MM.1S (cell line): ENCODE data around the gene TANC1.
"Not testable (repeated sequence)": the region's sequence is repeated elsewhere in the genome, so short reads cannot be mapped to it uniquely, and the experiment has no call there.

ENCODE experiments used
- DNase-seq: peaks from one replicate; pipeline ENCODE4 v3.0.0-alpha.2; 2015
- H2AFZ ChIP-seq: fragments of 300-600 bp; sonication (generic); 2 replicates; pipeline ENCODE4 v1.6.0; 2016; ENCODE audit warnings: antibody characterized with exemption, low read length
- H3F3A ChIP-seq: fragments of 300-600 bp; sonication (generic); 2 replicates; pipeline ENCODE4 v1.6.1; 2016; ENCODE audit warnings: mild to moderate bottlenecking, antibody characterized with exemption, low read length, moderate library complexity, mixed read lengths; ENCODE audit not compliant: insufficient read depth
- H3K27ac ChIP-seq: fragments of 300-600 bp; sonication (generic); 2 replicates; pipeline ENCODE4 v1.5.1; 2016; ENCODE audit warnings: mild to moderate bottlenecking, low read length
- H3K27me3 ChIP-seq: fragments of 300-600 bp; sonication (generic); replicated peaks from 2 replicates; pipeline ENCODE4 v1.6.0; 2016; ENCODE audit warnings: low read length; ENCODE audit not compliant: insufficient read depth
- H3K36me3 ChIP-seq: fragments of 300-600 bp; sonication (generic); replicated peaks from 2 replicates; pipeline ENCODE4 v1.6.1; 2016; ENCODE audit warnings: mild to moderate bottlenecking, low read length, mixed read lengths; ENCODE audit not compliant: insufficient read depth
- H3K4me1 ChIP-seq: fragments of 300-600 bp; sonication (generic); 2 replicates; pipeline ENCODE4 v1.6.1; 2016; ENCODE audit warnings: low read length, mixed read lengths
- H3K4me2 ChIP-seq: fragments of 300-600 bp; sonication (generic); 2 replicates; pipeline ENCODE4 v1.6.0; 2016; ENCODE audit warnings: low read depth, low read length
- H3K4me3 ChIP-seq: fragments of 300-600 bp; sonication (generic); 2 replicates; pipeline ENCODE4 v1.5.1; 2016; ENCODE audit warnings: low read length, mixed read lengths
- H3K79me2 ChIP-seq: fragments of 300-600 bp; sonication (generic); 2 replicates; pipeline ENCODE4 v1.6.1; 2016; ENCODE audit warnings: mixed run types, low read length, mixed read lengths
- H3K9ac ChIP-seq: fragments of 300-600 bp; sonication (generic); 2 replicates; pipeline ENCODE4 v1.6.1; 2016; ENCODE audit warnings: low read length, mixed read lengths
- H3K9me2 ChIP-seq: fragments of 300-600 bp; sonication (generic); replicated peaks from 2 replicates; pipeline ENCODE4 v1.6.1; 2016; ENCODE audit warnings: mild to moderate bottlenecking, low read length, mixed read lengths; ENCODE audit not compliant: insufficient read depth
- H3K9me3 ChIP-seq: fragments of 300-600 bp; sonication (generic); replicated peaks from 2 replicates; pipeline ENCODE4 v1.6.1; 2016; ENCODE audit warnings: mild to moderate bottlenecking, low read length, mixed read lengths; ENCODE audit not compliant: insufficient read depth
- H4K20me1 ChIP-seq: fragments of 300-600 bp; sonication (generic); 2 replicates; pipeline ENCODE4 v1.6.1; 2016; ENCODE audit warnings: mild to moderate bottlenecking, low read length, moderate library complexity, mixed read lengths; ENCODE audit not compliant: insufficient read depth
- EZH2 ChIP-seq: fragments of 300-600 bp; sonication (generic); optimal IDR thresholded peaks from 2 replicates; pipeline ENCODE3; 2017; ENCODE audit warnings: low read depth, mild to moderate bottlenecking, antibody characterized with exemption, low read length, mixed read lengths
- EZH2phosphoT487 ChIP-seq: fragments of 300-600 bp; sonication (generic); IDR thresholded peaks from 2 replicates; pipeline ENCODE4 v1.6.1; 2018; ENCODE audit warnings: antibody characterized with exemption, low read length
- TF ChIP-seq, protein P1 (sequence below): fragments of 300-600 bp; sonication (generic); IDR thresholded peaks from 2 replicates; pipeline ENCODE4 v1.5.1; 2016; ENCODE audit warnings: antibody characterized with exemption, low read length, mixed read lengths

Gene TANC1

DNA sequence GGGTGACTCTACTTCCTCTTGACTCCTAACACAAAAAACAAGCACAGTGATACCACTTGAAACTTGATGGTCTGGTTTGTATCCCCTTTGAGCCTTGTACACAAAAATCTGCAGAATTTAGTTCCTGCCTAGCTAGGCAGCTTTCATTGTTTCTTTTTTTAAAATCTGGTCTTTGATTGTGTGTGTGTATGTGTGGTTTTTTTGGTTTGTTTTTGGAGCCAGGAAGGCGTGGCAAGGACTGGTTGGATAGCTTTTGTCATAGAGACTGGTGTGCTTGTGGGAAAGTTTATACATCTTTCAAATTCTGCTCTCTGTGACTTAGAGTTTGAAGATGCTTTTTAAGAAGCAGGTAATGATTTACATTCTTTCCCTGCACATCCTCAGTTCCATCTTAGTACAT is 127.4 kb downstream of the TANC1 start:
- Histone ChIP-seq H3K4me1 (peaks cover 15% of the 10 kb centered on the region), H3K36me3 (no peaks in the 10 kb centered on the region), H3K4me3 (no peak overlapping the region), H3K79me2 (no peaks in the 10 kb centered on the region), H3K9me3 (no peaks in the 10 kb centered on the region), H4K20me1 (no peaks in the 10 kb centered on the region), H3K27me3 (no peaks in the 10 kb centered on the region), H3K9me2 (no peaks in the 10 kb centered on the region), H2AFZ (no peak overlapping the region), H3K9ac (no peak overlapping the region), H3K4me2 (no peak overlapping the region), H3F3A (no peaks in the 10 kb centered on the region; the same call in 1 of the 2 replicates), H3K27ac (no peak overlapping the region)
- TF ChIP-seq, protein P1, sequence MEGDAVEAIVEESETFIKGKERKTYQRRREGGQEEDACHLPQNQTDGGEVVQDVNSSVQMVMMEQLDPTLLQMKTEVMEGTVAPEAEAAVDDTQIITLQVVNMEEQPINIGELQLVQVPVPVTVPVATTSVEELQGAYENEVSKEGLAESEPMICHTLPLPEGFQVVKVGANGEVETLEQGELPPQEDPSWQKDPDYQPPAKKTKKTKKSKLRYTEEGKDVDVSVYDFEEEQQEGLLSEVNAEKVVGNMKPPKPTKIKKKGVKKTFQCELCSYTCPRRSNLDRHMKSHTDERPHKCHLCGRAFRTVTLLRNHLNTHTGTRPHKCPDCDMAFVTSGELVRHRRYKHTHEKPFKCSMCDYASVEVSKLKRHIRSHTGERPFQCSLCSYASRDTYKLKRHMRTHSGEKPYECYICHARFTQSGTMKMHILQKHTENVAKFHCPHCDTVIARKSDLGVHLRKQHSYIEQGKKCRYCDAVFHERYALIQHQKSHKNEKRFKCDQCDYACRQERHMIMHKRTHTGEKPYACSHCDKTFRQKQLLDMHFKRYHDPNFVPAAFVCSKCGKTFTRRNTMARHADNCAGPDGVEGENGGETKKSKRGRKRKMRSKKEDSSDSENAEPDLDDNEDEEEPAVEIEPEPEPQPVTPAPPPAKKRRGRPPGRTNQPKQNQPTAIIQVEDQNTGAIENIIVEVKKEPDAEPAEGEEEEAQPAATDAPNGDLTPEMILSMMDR: no peak
- TF ChIP-seq EZH2phosphoT487 (no peak), EZH2 (no peak)
- DNase-seq: no peak

DNA sequence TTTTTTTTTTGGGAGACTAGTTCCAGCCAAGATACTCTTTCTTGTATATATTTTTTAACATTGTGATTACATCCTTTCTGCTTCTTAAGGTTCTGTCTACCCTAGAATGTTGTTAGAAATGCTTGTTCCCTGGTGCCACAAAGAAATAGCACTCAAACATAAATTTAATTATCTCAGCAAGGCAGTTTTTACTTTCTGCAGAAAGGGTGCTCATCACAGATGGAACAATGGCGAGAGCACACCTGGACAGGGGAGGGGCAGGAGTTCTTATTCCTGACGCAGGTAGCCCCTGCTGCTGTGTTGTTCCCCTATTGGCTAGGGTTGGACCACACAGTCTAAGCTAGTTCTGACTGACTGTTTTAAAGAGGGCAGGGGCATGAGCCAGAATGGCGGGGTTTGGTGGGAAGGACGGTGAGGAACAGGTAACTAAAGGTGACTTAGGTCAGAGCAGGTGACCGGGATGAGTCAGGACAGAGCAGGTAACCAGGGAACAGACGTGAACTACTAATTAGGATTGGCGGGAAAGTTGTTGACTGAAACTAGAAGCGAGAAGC is 127.9 kb downstream of the TANC1 start:
- not testable (repeated sequence) for H3K27me3 ChIP-seq, H3K36me3 ChIP-seq, H3F3A ChIP-seq, H3K4me1 ChIP-seq, H3K9me2 ChIP-seq, DNase-seq, H2AFZ ChIP-seq, H3K9me3 ChIP-seq, H3K27ac ChIP-seq, H3K4me2 ChIP-seq, H4K20me1 ChIP-seq, H3K4me3 ChIP-seq, H3K9ac ChIP-seq, H3K79me2 ChIP-seq

DNA sequence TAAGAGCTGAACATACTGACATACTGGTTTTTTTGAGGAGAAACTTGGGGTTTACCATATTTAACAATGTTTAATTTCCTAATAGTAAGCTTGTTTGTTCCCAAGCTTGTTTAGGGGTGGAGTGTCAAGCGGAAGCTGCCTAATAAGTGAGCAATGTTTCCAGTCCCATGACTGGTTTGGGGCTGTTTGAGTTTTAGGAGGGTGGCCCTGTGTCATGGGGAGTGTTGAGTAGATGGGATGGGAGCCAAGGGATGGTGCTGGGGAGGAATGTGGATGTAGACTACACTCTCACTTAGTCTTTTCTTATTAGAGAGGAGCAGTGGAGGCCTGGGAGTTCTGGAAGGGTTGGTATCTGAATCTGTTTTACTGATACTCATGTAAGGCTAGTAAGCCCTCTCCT is 128.5 kb downstream of the TANC1 start:
- Histone ChIP-seq H3K9me2 (no peaks in the 10 kb centered on the region), H3K27me3 (no peaks in the 10 kb centered on the region), H2AFZ (no peak overlapping the region), H4K20me1 (no peaks in the 10 kb centered on the region), H3K4me3 (no peak overlapping the region), H3K4me2 (no peak overlapping the region), H3K9ac (no peak overlapping the region), H3K79me2 (no peaks in the 10 kb centered on the region), H3K36me3 (no peaks in the 10 kb centered on the region), H3K4me1 (peaks cover 4% of the 10 kb centered on the region), H3K27ac (no peak overlapping the region), H3K9me3 (no peaks in the 10 kb centered on the region), H3F3A (no peaks in the 10 kb centered on the region; the same call in 1 of the 2 replicates)
- TF ChIP-seq, protein P1: no peak
- no peak for TF ChIP-seq EZH2phosphoT487
- no peak for TF ChIP-seq EZH2
- DNase-seq: no peak

DNA sequence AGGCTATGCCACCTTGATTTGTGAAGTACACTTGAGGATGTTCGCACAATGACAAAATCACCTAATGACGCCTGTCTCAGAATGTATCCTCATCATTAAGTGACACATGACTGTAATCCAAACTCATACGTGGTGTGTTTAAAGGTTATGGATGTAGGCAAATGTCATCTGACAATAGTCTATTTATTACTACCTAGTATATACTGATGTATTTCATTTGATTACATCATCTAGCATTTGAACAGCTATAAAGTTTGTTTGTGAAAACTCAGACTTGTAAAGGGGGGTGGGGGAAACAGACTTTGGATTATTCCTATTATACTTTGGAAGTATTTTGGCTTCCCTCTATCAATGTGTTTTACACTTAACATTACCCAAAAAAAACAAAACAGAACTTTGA is 129.9 kb downstream of the TANC1 start:
- no peak overlapping the region for H3K4me2 ChIP-seq
- H2AFZ ChIP-seq: no peak overlapping the region

More for the DNA sequence above, 129.9 kb downstream of the TANC1 start:
- no peaks in the 10 kb centered on the region for H3K9me2 ChIP-seq
- TF ChIP-seq EZH2phosphoT487: no peak
- TF ChIP-seq, protein P1: no peak
- TF ChIP-seq EZH2: no peak
- no peaks in the 10 kb centered on the region for H4K20me1 ChIP-seq
- H3K4me3 ChIP-seq: no peak overlapping the region
- no peak for DNase-seq
- H3K36me3 ChIP-seq: no peaks in the 10 kb centered on the region
- H3K79me2 ChIP-seq: no peaks in the 10 kb centered on the region
- H3K27me3 ChIP-seq: no peaks in the 10 kb centered on the region
- no peaks in the 10 kb centered on the region for H3K9me3 ChIP-seq
- H3F3A ChIP-seq: no peaks in the 10 kb centered on the region
- no peaks in the 10 kb centered on the region for H3K4me1 ChIP-seq
- H3K9ac ChIP-seq: no peak overlapping the region
- H3K27ac ChIP-seq: no peak overlapping the region
